DND-41 (cell line): ENCODE data around the gene SPACA6.

Experiments used
- ATAC-seq: fragments of 200-7000 bp; cut with Tn5 transposase; 3 replicates; pipeline ENCODE4 v1.9.1; 2021; ENCODE audit warnings: low read depth; ENCODE audit not compliant: insufficient read depth
- DNase-seq: peaks from one replicate; pipeline ENCODE4 v3.0.0-alpha.2; 2020
- H2AFZ ChIP-seq: 2 replicates; pipeline ENCODE4 v1.6.0; 2012; ENCODE audit warnings: low read depth, low read length
- H3K27ac ChIP-seq: 2 replicates; pipeline ENCODE4 v1.5.1; 2012; ENCODE audit warnings: low read length, inconsistent platforms
- H3K27me3 ChIP-seq: fragments of 200-600 bp; sonication (generic); 2 replicates; pipeline ENCODE4 v1.6.0; 2012; ENCODE audit warnings: low read length, mild to moderate bottlenecking, inconsistent platforms; ENCODE audit not compliant: insufficient read depth, poor library complexity
- H3K36me3 ChIP-seq: 2 replicates; pipeline ENCODE4 v1.5.1; 2012; ENCODE audit warnings: low read length, inconsistent platforms; ENCODE audit not compliant: insufficient read depth
- H3K4me1 ChIP-seq: 2 replicates; pipeline ENCODE4 v1.5.1; 2012; ENCODE audit warnings: mild to moderate bottlenecking, low read length; ENCODE audit not compliant: insufficient read depth
- H3K4me2 ChIP-seq: 2 replicates; pipeline ENCODE4 v1.6.0; 2012; ENCODE audit warnings: mild to moderate bottlenecking, moderate library complexity, low read length, inconsistent platforms; ENCODE audit not compliant: insufficient read depth
- H3K4me3 ChIP-seq, 2 experiments: fragments of 200-600 bp in 1 of 2; shearing (Covaris generic) in 1 of 2; 2 replicates each; pipeline ENCODE4 v1.5.1; 2012 to 2016; ENCODE audit warnings: inconsistent platforms in 2 of 2, low read length in 2 of 2, mild to moderate bottlenecking in 2 of 2, low read depth in 1 of 2, moderate library complexity in 1 of 2
- H3K79me2 ChIP-seq: 2 replicates; pipeline ENCODE4 v1.6.0; 2012; ENCODE audit warnings: low read length, inconsistent platforms; ENCODE audit not compliant: insufficient read depth
- H3K9ac ChIP-seq: 2 replicates; pipeline ENCODE4 v1.6.0; 2012; ENCODE audit warnings: low read depth, mild to moderate bottlenecking, inconsistent platforms, low read length, moderate library complexity
- H3K9me3 ChIP-seq: 2 replicates; pipeline ENCODE4 v1.5.1; 2012; ENCODE audit warnings: low read length, moderate library complexity, mild to moderate bottlenecking, inconsistent platforms; ENCODE audit not compliant: insufficient read depth, severe bottlenecking
- H4K20me1 ChIP-seq: 2 replicates; pipeline ENCODE4 v1.6.0; 2012; ENCODE audit warnings: low read length; ENCODE audit not compliant: insufficient read depth
- CTCF ChIP-seq: IDR thresholded peaks from 2 replicates; pipeline ENCODE4 v1.5.1; 2012; ENCODE audit warnings: borderline replicate concordance, low read length, moderate library complexity, mild to moderate bottlenecking; ENCODE audit not compliant: poor library complexity, severe bottlenecking; ENCODE audit errors: extremely low read depth
- EZH2 ChIP-seq: IDR thresholded peaks from 3 replicates; pipeline ENCODE4 v1.6.1; 2012; ENCODE audit warnings: borderline replicate concordance, low read depth, mild to moderate bottlenecking, moderate library complexity, low read length, inconsistent platforms; ENCODE audit not compliant: severe bottlenecking

SPACA6 gene

GRCh38 chr19:51699170-51699569 lies 6.0 kb downstream of the SPACA6 start:
- TF ChIP-seq EZH2, result no peak
- TF ChIP-seq CTCF, result no peak
- no peaks in the 10 kb centered on the region for H3K36me3 ChIP-seq

GRCh38 chr19:51701468-51702100 lies 8.5 kb downstream of the SPACA6 start:
- DNase-seq (no peak), ATAC-seq (no peak)
- Histone ChIP-seq H3K27ac (no peak overlapping the region), H2AFZ (no peak overlapping the region), H3K4me1 (peaks cover 15% of the 10 kb centered on the region), H3K9ac (no peak overlapping the region), H3K9me3 (no peaks in the 10 kb centered on the region), H3K4me2 (no peak overlapping the region), H3K4me3 (no peak overlapping the region), H4K20me1 (no peaks in the 10 kb centered on the region), H3K36me3 (peaks cover 7% of the 10 kb centered on the region; the same call in 1 of the 2 replicates), H3K27me3 (no peaks in the 10 kb centered on the region), H3K79me2 (peaks cover 12% of the 10 kb centered on the region)
- TF ChIP-seq CTCF, result no peak
- no peak for TF ChIP-seq EZH2

More at GRCh38 chr19:51699170-51699569, 6.0 kb downstream of the SPACA6 start:
- no peak overlapping the region for H3K27ac ChIP-seq
- no peak overlapping the region for H2AFZ ChIP-seq
- no peak overlapping the region for H3K4me3 ChIP-seq
- peaks cover 3% of the 10 kb centered on the region for H3K27me3 ChIP-seq
- peaks cover 7% of the 10 kb centered on the region for H3K4me1 ChIP-seq
- no peaks in the 10 kb centered on the region for H3K9me3 ChIP-seq
- ATAC-seq (no peak), DNase-seq (no peak)
- H3K9ac ChIP-seq, result no peak overlapping the region
- no peak overlapping the region for H3K4me2 ChIP-seq
- H3K79me2 ChIP-seq, result no peaks in the 10 kb centered on the region
- H4K20me1 ChIP-seq, result no peaks in the 10 kb centered on the region; the same call in 1 of the 2 replicates

GRCh38 chr19:51702103-51702824 lies 9.1 kb downstream of the SPACA6 start:
- Histone ChIP-seq H3K9me3 (no peaks in the 10 kb centered on the region), H3K9ac (no peak overlapping the region), H4K20me1 (no peaks in the 10 kb centered on the region), H3K27ac (no peak overlapping the region), H3K79me2 (peaks cover 12% of the 10 kb centered on the region), H3K36me3 (peaks cover 7% of the 10 kb centered on the region; the same call in 1 of the 2 replicates), H3K27me3 (no peaks in the 10 kb centered on the region), H2AFZ (no peak overlapping the region), H3K4me2 (no peak overlapping the region), H3K4me3 (no peak overlapping the region), H3K4me1 (peaks cover 15% of the 10 kb centered on the region)
- TF ChIP-seq EZH2, result no peak
- TF ChIP-seq CTCF, result no peak
- DNase-seq, result no peak
- ATAC-seq, result no peak
